Ammon's horn (tissue), 1 donor: ENCODE results near the gene TRIM14.
A peak's percentile ranks its signal among the peaks of the same experiment; 100 is the strongest.
"Not testable (repeated sequence)": the region's sequence is repeated elsewhere in the genome, so short reads cannot be mapped to it uniquely, and the experiment has no call there.

Experiments used
- DNase-seq: peaks from one replicate; pipeline ENCODE4 v3.0.0-alpha.2; 2016; ENCODE audit warnings: low spot score

The TRIM14 gene

GRCh38 chr9:98105006-98105405 is 14.0 kb downstream of the TRIM14 start:
- no peak for DNase-seq

- DNase-seq: no peak
These were observed 14.6 kb downstream of the TRIM14 start for GRCh38 chr9:98104445-98104881.

GRCh38 chr9:98101868-98102273 is 17.2 kb downstream of the TRIM14 start:
- no peak for DNase-seq

- no peak for DNase-seq
These were observed 17.6 kb downstream of the TRIM14 start for GRCh38 chr9:98101416-98101815.

- no peak for DNase-seq
These were observed 18.6 kb downstream of the TRIM14 start for GRCh38 chr9:98100456-98100855.

- no peak for DNase-seq
These were observed 19.1 kb downstream of the TRIM14 start for GRCh38 chr9:98099898-98100297.

- no peak for DNase-seq
These were observed 19.7 kb downstream of the TRIM14 start for GRCh38 chr9:98099346-98099745.

- DNase-seq: no peak
These were observed 21.2 kb downstream of the TRIM14 start for GRCh38 chr9:98097836-98098235.

- DNase-seq: no peak
These were observed 22.9 kb downstream of the TRIM14 start for GRCh38 chr9:98096091-98096490.

- DNase-seq: no peak
These were observed 23.6 kb downstream of the TRIM14 start for GRCh38 chr9:98095401-98095800.

- DNase-seq: no peak
These were observed 24.2 kb downstream of the TRIM14 start for GRCh38 chr9:98094851-98095250.

GRCh38 chr9:98094316-98094715 is 24.7 kb downstream of the TRIM14 start:
- no peak for DNase-seq

- DNase-seq: no peak
These were observed 26.4 kb downstream of the TRIM14 start for GRCh38 chr9:98092613-98092931.

- DNase-seq: no peak
These were observed 27.0 kb downstream of the TRIM14 start for GRCh38 chr9:98091735-98092612.

GRCh38 chr9:98090674-98091073 is 28.3 kb downstream of the TRIM14 start:
- DNase-seq: not testable (repeated sequence)

- DNase-seq: no peak
These were observed 31.3 kb downstream of the TRIM14 start for GRCh38 chr9:98087420-98088354.

- DNase-seq: no peak
These were observed 32.6 kb downstream of the TRIM14 start for GRCh38 chr9:98086461-98086860.

GRCh38 chr9:98085944-98086343 is 33.1 kb downstream of the TRIM14 start:
- DNase-seq: no peak

- no peak for DNase-seq
These were observed 34.0 kb downstream of the TRIM14 start for GRCh38 chr9:98085058-98085457.

- no peak for DNase-seq
These were observed 34.6 kb downstream of the TRIM14 start for GRCh38 chr9:98084396-98084795.

- no peak for DNase-seq
These were observed 35.3 kb downstream of the TRIM14 start for GRCh38 chr9:98083566-98084183.

GRCh38 chr9:98083061-98083501 is 35.9 kb downstream of the TRIM14 start:
- peak; percentile 22 for DNase-seq
